Mesenchymal stem cell (in vitro differentiated cells and primary cell): Measurements from ENCODE around the gene BRSK2.
"Not testable (repeated sequence)": the region's sequence is repeated elsewhere in the genome, so short reads cannot be mapped to it uniquely, and the experiment has no call there.

Source experiments
- DNase-seq: peaks from one replicate; pipeline ENCODE4 v3.0.0-alpha.2; 2013
- H2AFZ ChIP-seq: one replicate; pipeline ENCODE4 v1.6.1; 2013; ENCODE audit warnings: low read depth, mild to moderate bottlenecking, control low read depth, inconsistent platforms, low read length, moderate library complexity
- H2AK5ac ChIP-seq: 2 replicates; pipeline ENCODE4 v1.6.1; 2013; ENCODE audit warnings: low read length, moderate library complexity, mild to moderate bottlenecking, inconsistent platforms; ENCODE audit not compliant: severe bottlenecking
- H2BK120ac ChIP-seq: one replicate; pipeline ENCODE4 v1.6.1; 2013; ENCODE audit warnings: low read depth, mild to moderate bottlenecking, inconsistent platforms, low read length, moderate library complexity
- H2BK12ac ChIP-seq, 2 experiments: one replicate each; pipeline ENCODE4 v1.6.1; 2013; ENCODE audit warnings: inconsistent platforms in 2 of 2, low read length in 2 of 2, mild to moderate bottlenecking in 2 of 2, moderate library complexity in 2 of 2, control low read depth in 1 of 2
- H2BK15ac ChIP-seq: one replicate; pipeline ENCODE4 v1.6.1; 2013; ENCODE audit warnings: mild to moderate bottlenecking, low read depth, inconsistent platforms; ENCODE audit not compliant: poor library complexity, severe bottlenecking
- H2BK5ac ChIP-seq: 2 replicates; pipeline ENCODE4 v1.6.1; 2013; ENCODE audit warnings: low read depth, mild to moderate bottlenecking, low read length, control low read depth, inconsistent platforms; ENCODE audit not compliant: poor library complexity, severe bottlenecking
- H3K14ac ChIP-seq, 2 experiments: one replicate each; pipeline ENCODE4 v1.6.1; 2013; ENCODE audit warnings: inconsistent platforms in 2 of 2, low read length in 2 of 2, control low read depth in 1 of 2, mild to moderate bottlenecking in 1 of 2, moderate library complexity in 1 of 2
- H3K18ac ChIP-seq, 2 experiments: one replicate each; pipeline ENCODE4 v1.6.1; 2013; ENCODE audit warnings: inconsistent platforms in 2 of 2, low read length in 2 of 2, control low read depth in 1 of 2, low read depth in 1 of 2, mild to moderate bottlenecking in 1 of 2
- H3K23ac ChIP-seq, 2 experiments: one replicate each; pipeline ENCODE4 v1.6.1; 2013; ENCODE audit warnings: inconsistent platforms in 2 of 2, low read length in 2 of 2, mild to moderate bottlenecking in 2 of 2, moderate library complexity in 2 of 2, control low read depth in 1 of 2
- H3K27ac ChIP-seq: 2 replicates; pipeline ENCODE4 v1.5.1; 2013; ENCODE audit warnings: mild to moderate bottlenecking, moderate library complexity, low read length, control low read depth, inconsistent platforms; ENCODE audit not compliant: poor library complexity, severe bottlenecking
- H3K27me3 ChIP-seq, 2 experiments: 2 replicates each; pipeline versions ENCODE4 v1.6.1 to v1.7.0; 2013; ENCODE audit warnings: low read length in 2 of 2, mild to moderate bottlenecking in 2 of 2, moderate library complexity in 2 of 2, control low read depth in 1 of 2, inconsistent platforms in 1 of 2; ENCODE audit not compliant: control insufficient read depth in 1 of 2, insufficient read depth in 1 of 2
- H3K36me3 ChIP-seq, 2 experiments: 2 replicates each; pipeline versions ENCODE4 v1.6.1 to v1.7.0; 2013; ENCODE audit warnings: low read length in 2 of 2, control low read depth in 1 of 2, inconsistent platforms in 1 of 2, low read depth in 1 of 2, mild to moderate bottlenecking in 1 of 2; ENCODE audit not compliant: insufficient read depth in 2 of 2, control insufficient read depth in 1 of 2
- H3K4ac ChIP-seq, 2 experiments: one replicate each; pipeline ENCODE4 v1.6.1; 2013; ENCODE audit warnings: inconsistent platforms in 2 of 2, low read length in 2 of 2, mild to moderate bottlenecking in 2 of 2, moderate library complexity in 2 of 2, control low read depth in 1 of 2, low read depth in 1 of 2
- H3K4me1 ChIP-seq: 2 replicates; pipeline ENCODE4 v1.6.1; 2013; ENCODE audit warnings: low read depth, low read length, control low read depth; ENCODE audit not compliant: control insufficient read depth, insufficient read depth
- H3K4me2 ChIP-seq: 2 replicates; pipeline ENCODE4 v1.6.1; 2013; ENCODE audit warnings: low read length, mild to moderate bottlenecking, inconsistent platforms; ENCODE audit not compliant: poor library complexity, severe bottlenecking
- H3K4me3 ChIP-seq, 2 experiments: 2 replicates each; pipeline versions ENCODE4 v1.5.1 to v1.7.0; 2013; ENCODE audit warnings: low read length in 2 of 2, mild to moderate bottlenecking in 2 of 2, control low read depth in 1 of 2, low read depth in 1 of 2; ENCODE audit not compliant: insufficient read depth in 1 of 2
- H3K79me1 ChIP-seq: replicated peaks from 2 replicates; pipeline ENCODE4 v1.6.1; 2013; ENCODE audit warnings: mild to moderate bottlenecking, control low read depth, low read length, inconsistent platforms; ENCODE audit not compliant: poor library complexity, severe bottlenecking
- H3K9ac ChIP-seq: 2 replicates; pipeline ENCODE4 v1.7.0; 2013; ENCODE audit warnings: mild to moderate bottlenecking, low read length, moderate library complexity
- H3K9me3 ChIP-seq: 2 replicates; pipeline ENCODE4 v1.7.0; 2013; ENCODE audit warnings: mild to moderate bottlenecking, low read length; ENCODE audit not compliant: control insufficient read depth
- H4K8ac ChIP-seq: one replicate; pipeline ENCODE4 v1.6.1; 2013; ENCODE audit warnings: inconsistent platforms, mild to moderate bottlenecking, low read length, moderate library complexity
- H4K91ac ChIP-seq: one replicate; pipeline ENCODE4 v1.6.1; 2013; ENCODE audit warnings: mild to moderate bottlenecking, low read length, inconsistent platforms
- WGBS: methylation state at CpG from one replicate; pipeline ENCODE4 v1.1.7; 2013; ENCODE audit warnings: mixed read lengths; 5-methylcytosine and 5-hydroxymethylcytosine counted together

Gene BRSK2

GRCh38 chr11:1428762-1429316 lies 39.1 kb downstream of the BRSK2 start:
- Histone ChIP-seq H2BK12ac (no peak overlapping the region), H2BK15ac (no peak overlapping the region), H3K27ac (no peak overlapping the region), H3K36me3 (peaks cover 0 to 4% of the 10 kb centered on the region in 2 experiments), H4K91ac (peak overlapping the region; percentile 53), H3K27me3 (peaks cover 2 to 4% of the 10 kb centered on the region in 2 experiments), H2BK120ac (no peak overlapping the region), H2AK5ac (no peak overlapping the region), H3K4me3 (no peak overlapping the region), H3K4me1 (peaks cover 4% of the 10 kb centered on the region), H3K14ac (peak overlapping the region in 1 of 2 experiments; percentile 38), H2AFZ (no peak overlapping the region), H3K9ac (no peak overlapping the region), H3K9me3 (no peaks in the 10 kb centered on the region), H2BK5ac (no peak overlapping the region), H4K8ac (no peak overlapping the region), H3K79me1 (no peaks in the 10 kb centered on the region), H3K23ac (no peak overlapping the region), H3K18ac (no peak overlapping the region), H3K4ac (no peak overlapping the region), H3K4me2 (no peak overlapping the region)
- DNase-seq = no peak
- WGBS = 92% methylated on average over 22 of the region's 22 CpGs

- H3K9ac ChIP-seq = no peak overlapping the region
- H2BK120ac ChIP-seq = no peak overlapping the region
- H3K14ac ChIP-seq = no peak overlapping the region
- no peak for DNase-seq
- 90% methylated on average over 15 of the region's 15 CpGs for WGBS
- H3K27me3 ChIP-seq = peaks cover 10 to 11% of the 10 kb centered on the region in 2 experiments
- peaks cover 18% of the 10 kb centered on the region for H3K4me1 ChIP-seq
- H3K18ac ChIP-seq = no peak overlapping the region
- H3K4me2 ChIP-seq = no peak overlapping the region
- no peak overlapping the region for H2AK5ac ChIP-seq
- no peak overlapping the region for H2BK5ac ChIP-seq
- no peak overlapping the region for H3K23ac ChIP-seq
- no peak overlapping the region for H2BK15ac ChIP-seq
- H4K91ac ChIP-seq = no peak overlapping the region
- H3K79me1 ChIP-seq = no peaks in the 10 kb centered on the region
- no peaks in the 10 kb centered on the region for H3K9me3 ChIP-seq
- no peak overlapping the region for H4K8ac ChIP-seq
- H3K27ac ChIP-seq = no peak overlapping the region
- H2BK12ac ChIP-seq = no peak overlapping the region
- no peak overlapping the region for H2AFZ ChIP-seq
- no peak overlapping the region for H3K4me3 ChIP-seq
- H3K36me3 ChIP-seq = peaks cover 0 to 4% of the 10 kb centered on the region in 2 experiments
- no peak overlapping the region for H3K4ac ChIP-seq
Observed at GRCh38 chr11:1433568-1433967, 43.8 kb downstream of the BRSK2 start.

GRCh38 chr11:1433977-1434640 lies 44.4 kb downstream of the BRSK2 start:
- Histone ChIP-seq H2AFZ (no peak overlapping the region), H3K27ac (no peak overlapping the region)
- 95% methylated on average over 28 of the region's 29 CpGs for WGBS

GRCh38 chr11:1435479-1435819 lies 45.7 kb downstream of the BRSK2 start:
- not testable (repeated sequence) for H3K9me3 ChIP-seq, H3K18ac ChIP-seq, H4K91ac ChIP-seq, H3K23ac ChIP-seq, H2BK15ac ChIP-seq, H3K14ac ChIP-seq, H3K79me1 ChIP-seq, H2BK120ac ChIP-seq, H3K4me2 ChIP-seq, H2AK5ac ChIP-seq, H2BK12ac ChIP-seq, H3K9ac ChIP-seq, H3K36me3 ChIP-seq, H2AFZ ChIP-seq, H2BK5ac ChIP-seq, H3K4ac ChIP-seq, H4K8ac ChIP-seq, H3K27ac ChIP-seq, H3K4me3 ChIP-seq, DNase-seq
- Histone ChIP-seq H3K27me3 (peaks cover 10 to 15% of the 10 kb centered on the region in 2 experiments), H3K4me1 (peaks cover 14% of the 10 kb centered on the region)
- 85% methylated on average over 13 of the region's 20 CpGs for WGBS

More at GRCh38 chr11:1433977-1434640, 44.4 kb downstream of the BRSK2 start:
- no peak overlapping the region for H3K4ac ChIP-seq
- no peaks in the 10 kb centered on the region for H3K36me3 ChIP-seq
- no peak overlapping the region for H2BK5ac ChIP-seq
- peaks cover 15% of the 10 kb centered on the region for H3K4me1 ChIP-seq
- no peaks in the 10 kb centered on the region for H3K79me1 ChIP-seq
- no peak overlapping the region for H2BK15ac ChIP-seq
- no peak overlapping the region for H2BK12ac ChIP-seq
- H3K27me3 ChIP-seq = peaks cover 10 to 15% of the 10 kb centered on the region in 2 experiments
- DNase-seq = no peak
- H2BK120ac ChIP-seq = no peak overlapping the region
- no peak overlapping the region for H3K4me3 ChIP-seq
- no peak overlapping the region for H4K91ac ChIP-seq
- H3K14ac ChIP-seq = no peak overlapping the region
- H3K18ac ChIP-seq = no peak overlapping the region
- no peak overlapping the region for H3K23ac ChIP-seq
- H3K9ac ChIP-seq = no peak overlapping the region
- H2AK5ac ChIP-seq = no peak overlapping the region
- no peak overlapping the region for H3K4me2 ChIP-seq
- no peaks in the 10 kb centered on the region for H3K9me3 ChIP-seq
- no peak overlapping the region for H4K8ac ChIP-seq
